Activated gamma-delta T cell treated with Interleukin-2 at 50 U/mL for 16 hours (primary cell): ENCODE data around the gene PRAMEF13.
"Not testable (repeated sequence)": the region's sequence is repeated elsewhere in the genome, so short reads cannot be mapped to it uniquely, and the experiment has no call there.

Experiments
- DNase-seq: peaks from one replicate; pipeline ENCODE4 v3.0.0-alpha.2; 2020

Gene PRAMEF13, protein sequence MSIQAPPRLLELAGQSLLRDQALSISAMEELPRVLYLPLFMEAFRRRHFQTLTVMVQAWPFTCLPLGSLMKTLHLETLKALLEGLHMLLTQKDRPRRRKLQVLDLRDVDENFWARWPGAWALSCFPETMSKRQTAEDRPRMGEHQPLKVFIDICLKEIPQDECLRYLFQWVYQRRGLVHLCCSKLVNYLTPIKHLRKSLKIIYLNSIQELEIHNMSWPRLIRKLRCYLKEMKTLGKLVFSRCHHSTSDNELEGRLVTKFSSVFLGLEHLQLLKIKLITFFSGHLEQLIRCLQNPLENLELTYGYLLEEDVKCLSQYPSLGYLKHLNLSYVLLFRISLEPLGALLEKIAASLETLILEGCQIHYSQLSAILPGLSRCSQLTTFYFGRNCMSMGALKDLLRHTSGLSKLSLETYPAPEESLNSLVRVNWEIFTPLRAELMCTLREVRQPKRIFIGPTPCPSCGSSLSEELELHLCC

DNA sequence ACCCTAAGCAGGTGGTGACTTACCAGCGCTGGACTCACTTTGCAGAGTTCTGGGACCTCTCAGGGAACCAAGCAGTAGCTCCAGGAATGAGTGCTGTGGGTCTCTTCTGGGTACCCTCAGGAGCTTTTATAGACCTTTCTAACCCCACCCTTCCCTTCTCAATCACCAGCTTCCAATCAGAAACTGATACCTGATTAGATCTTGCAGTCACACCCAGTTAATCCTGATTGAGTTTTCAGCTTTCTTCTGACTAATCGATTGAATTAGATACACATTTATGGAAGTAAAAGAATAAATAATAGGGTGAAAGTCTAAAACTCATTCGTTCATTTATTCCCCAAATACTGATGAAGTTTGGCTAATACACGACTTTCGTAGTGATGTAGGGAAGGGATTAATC lies at the start of gene PRAMEF13:
Gene PRAMEF13, minus strand, starts transcription at position 101 of the 400 bp plus-strand sequence. CDS start 1,820 bp downstream, outside the sequence.
- not testable (repeated sequence) for DNase-seq

DNA sequence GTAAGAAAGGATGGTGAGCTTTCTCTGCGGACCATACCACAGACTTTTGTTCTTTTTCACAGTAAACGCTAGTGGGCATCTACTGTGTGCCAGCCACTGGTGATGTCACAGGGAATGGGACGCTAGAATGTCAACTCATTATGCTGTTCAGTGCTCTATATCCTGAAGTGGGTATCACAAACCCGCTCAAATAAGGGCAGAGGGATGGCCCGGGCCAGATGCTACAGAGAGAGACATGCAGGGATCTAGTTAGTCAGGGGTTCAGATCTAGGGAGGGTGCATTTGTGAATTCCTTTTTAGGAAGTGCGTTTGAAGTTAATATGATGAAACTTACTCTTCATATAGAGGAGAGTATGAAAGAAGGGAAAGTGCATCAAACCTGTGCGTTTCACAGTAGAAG lies 45.9 kb upstream of the PRAMEF13 start:
- not testable (repeated sequence) for DNase-seq

DNA sequence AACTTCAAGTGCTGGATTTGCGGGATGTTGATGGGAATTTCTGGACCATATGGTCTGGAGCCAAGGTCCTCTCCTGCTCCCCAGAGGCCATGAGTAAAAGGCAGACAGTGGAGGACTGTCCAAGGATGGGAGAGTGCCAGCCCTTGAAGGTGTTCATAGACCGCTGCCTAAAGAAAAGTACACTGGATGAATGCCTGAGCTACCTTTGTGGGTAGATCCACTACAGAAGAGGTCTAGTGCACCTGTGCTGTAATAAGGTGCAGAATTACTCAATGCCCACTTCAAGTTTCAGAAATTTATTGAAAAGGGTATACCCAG lies 45.3 kb upstream of the PRAMEF13 start:
- DNase-seq: not testable (repeated sequence)

DNA sequence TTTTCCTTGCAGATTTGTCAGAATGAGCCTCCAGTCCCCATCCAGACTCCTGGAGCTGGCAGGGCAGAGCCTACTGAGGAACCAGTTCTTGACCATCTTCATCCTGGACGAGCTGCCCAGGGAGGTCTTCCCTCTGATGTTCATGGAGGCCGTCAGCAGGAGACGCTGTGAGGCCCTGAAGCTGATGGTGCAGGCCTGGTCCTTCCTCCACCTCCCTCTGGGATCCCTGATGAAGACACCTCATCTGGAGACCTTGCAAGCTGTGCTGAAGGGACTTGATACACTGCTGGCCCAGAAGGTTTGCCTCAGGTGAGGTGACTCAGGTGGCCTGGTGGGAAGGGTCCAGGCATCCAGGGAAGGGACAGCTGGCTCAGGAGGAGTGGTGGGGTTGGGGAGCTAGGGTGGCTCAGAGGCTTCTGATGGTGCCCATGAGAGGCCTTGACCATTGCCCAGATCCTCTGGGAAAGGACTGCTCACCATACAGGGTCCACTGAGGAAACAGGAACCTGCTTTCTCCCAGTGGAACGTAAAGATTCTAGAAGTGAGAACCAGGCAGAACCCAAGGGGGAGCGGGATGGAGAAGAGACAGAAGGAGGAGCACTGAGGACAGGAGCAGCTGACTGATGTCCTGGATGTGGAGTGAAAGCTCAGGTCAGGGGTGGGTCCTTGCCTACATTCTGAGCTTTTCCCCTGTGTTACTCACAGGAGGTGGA lies 44.8 kb upstream of the PRAMEF13 start:
- DNase-seq: not testable (repeated sequence)

DNA sequence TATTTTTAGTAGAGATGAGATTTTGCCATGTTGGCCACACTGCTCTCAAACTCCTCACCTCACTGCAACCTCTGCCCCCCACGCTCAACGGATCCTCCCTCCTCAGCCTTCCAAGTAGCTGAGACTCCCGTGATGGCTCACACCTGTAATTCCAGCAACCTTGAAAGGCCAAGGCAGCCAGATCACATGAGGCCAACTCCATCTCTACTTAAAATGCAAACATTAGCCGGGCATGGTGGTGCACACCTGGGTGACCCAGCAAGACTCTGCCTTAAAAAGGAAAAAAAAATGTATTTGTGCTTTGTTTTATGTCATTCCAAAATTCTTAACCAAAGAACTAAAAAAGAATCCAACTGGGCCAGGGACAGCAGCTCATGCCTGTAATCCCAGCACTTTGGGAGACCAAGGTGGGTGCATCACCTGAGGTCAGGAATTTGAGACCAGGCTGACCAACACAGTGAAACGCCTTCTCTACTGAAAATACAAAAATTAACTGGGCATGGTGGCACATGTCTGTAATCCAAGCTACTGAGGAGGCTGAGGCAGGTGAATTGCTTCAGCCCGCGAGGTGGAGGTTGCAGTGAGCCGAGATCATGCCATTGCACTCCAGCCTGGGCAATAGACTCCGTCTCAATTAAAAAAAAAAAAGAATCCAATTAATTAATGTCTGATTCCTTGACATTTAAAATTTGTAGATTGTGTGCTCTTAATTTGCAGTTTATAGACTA lies 42.5 kb upstream of the PRAMEF13 start:
- DNase-seq: not testable (repeated sequence)

DNA sequence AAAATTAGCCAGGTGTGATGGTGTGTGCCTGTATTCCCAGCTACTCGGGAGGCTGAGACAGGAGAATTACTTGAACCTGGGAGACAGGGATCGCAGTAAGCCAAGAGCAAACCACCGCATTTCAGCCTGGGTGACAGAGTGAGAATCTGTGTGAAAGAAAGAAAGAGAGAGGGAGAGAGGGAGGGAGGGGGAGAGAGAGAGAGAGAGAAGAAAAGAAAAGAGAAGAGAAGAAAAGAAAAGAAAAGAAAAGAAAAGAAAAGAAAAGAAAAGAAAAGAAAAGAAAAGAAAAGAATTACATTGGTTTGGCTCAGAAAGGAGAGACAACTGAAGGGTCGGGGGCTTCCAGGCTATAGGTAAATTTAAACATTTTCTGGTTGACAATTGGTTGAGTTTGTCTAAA lies 38.4 kb upstream of the PRAMEF13 start:
- DNase-seq: not testable (repeated sequence)

DNA sequence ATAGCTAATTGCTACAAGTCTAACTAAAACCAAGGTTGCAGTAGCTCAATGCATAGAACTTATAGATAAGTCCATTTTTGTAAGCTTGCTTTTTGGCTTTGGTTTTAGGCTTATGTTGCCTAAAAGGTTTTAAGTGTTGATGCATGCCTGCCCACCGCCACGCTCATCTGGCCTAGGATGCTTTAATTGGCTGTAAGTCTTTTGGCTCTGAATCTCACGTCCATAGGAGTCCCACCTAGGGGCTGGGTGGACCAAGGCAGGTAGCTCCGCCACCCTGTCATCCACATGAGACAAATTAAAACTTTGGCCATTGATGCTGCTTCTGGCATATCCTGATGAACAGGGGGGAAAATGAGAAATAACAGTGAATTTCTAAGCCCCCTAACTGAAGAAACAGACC lies 36.4 kb upstream of the PRAMEF13 start:
- not testable (repeated sequence) for DNase-seq

DNA sequence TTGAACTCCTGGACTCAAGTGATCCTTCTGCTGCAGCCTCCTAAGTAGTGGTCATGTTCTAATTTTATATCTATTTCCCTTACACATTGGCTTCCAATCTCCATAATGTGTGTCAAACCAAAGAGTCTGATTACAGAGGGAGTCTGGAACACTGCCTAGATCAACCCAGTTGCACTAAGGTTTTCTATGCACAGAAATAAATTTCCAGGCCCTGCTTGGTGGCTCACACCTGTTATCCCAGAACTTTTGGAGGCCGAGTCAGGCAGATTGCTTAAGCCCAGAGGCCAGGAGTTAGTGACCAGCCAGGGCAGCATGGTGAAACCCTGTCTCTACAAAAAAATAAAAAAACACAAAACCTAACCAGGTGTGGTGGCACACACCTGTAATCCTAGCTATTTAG lies 32.8 kb upstream of the PRAMEF13 start:
- not testable (repeated sequence) for DNase-seq

DNA sequence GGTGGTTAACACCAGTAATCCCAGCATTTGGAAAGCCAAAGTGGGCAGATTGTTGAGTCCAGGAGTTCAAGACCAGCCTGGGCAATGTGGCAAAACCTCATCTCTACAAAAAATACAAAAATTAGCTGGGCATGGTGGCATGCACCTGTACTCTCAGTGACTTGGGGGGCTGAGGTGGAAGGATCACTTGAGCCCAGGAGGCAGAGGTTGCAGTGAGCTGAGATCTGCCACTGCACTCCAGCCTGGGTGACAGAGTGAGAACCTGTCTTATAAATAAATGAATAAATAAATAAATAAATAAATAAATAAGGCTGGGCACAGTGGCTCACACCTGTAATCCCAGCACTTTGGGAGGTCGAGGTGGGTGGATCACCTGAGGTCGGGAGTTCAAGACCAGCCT lies 30.8 kb upstream of the PRAMEF13 start:
- DNase-seq: not testable (repeated sequence)

DNA sequence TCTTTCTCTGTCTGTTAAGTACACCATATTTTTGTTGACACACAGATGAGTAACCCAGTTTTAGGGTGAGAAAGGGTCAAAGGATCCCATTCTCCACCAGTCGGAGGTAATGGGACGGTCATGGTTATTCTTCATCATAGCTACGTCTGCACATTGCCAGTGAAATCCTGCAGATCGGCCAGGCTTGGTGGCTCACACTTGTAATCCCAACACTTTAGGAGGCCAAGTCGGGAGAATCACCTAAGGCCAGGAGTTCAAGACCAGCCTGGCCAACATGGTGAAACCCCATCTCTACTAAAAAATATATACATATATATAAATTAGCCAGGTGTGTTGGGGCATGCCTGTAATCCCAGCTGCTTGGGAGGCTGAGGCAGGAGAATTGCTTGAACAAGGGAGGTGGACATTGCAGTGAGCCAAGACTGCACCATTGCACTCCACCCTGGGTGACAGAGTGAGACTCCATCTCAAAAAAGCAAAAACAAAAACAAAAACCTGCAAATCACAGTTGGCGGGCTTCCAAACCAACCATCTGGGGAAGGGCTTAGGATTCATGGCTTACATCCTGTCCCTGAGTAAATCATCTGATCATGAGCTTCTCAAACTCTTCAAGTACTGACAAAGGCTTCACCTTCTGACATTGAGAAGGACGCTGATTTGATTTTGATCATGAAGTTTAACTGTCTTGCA lies 30.0 kb upstream of the PRAMEF13 start:
- DNase-seq: not testable (repeated sequence)

DNA sequence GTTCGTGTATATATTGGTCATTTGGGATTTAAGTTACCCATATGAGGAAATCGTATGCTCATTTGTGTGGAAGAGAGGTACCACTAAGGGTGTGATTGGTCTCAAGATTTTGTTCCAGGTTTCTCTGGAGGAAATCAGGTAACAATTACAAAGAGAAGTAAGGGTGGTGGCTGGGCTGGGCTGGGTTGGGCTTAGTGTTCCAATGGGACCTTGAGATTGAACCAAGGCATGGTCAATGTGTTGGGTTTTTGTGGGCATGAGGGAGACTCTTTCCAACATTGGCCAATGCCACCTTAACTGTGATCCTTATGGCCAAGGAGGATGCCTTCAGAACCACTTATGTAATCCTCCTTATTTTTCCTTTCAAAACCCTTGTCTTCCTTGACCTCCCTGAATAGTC lies 29.4 kb upstream of the PRAMEF13 start:
- DNase-seq: not testable (repeated sequence)

DNA sequence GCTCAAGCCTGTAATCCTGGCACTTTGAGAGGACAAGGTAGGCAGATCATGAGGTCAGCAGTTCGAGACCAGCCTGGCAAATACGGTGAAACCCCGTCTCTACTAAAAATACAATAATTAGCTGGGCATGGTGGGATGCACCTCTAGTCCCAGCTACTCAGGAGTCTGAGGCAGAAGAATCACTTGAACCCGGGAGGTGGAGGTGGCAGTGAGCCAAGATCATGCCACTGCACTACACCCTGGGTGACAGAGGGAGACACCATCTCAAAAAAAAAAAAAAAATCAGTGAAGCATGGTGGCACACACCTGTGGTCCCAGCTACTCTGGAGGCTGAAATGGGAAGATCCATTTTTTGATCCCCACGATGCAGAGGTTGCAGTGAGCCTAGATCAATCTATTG lies 28.9 kb upstream of the PRAMEF13 start:
- DNase-seq: not testable (repeated sequence)

DNA sequence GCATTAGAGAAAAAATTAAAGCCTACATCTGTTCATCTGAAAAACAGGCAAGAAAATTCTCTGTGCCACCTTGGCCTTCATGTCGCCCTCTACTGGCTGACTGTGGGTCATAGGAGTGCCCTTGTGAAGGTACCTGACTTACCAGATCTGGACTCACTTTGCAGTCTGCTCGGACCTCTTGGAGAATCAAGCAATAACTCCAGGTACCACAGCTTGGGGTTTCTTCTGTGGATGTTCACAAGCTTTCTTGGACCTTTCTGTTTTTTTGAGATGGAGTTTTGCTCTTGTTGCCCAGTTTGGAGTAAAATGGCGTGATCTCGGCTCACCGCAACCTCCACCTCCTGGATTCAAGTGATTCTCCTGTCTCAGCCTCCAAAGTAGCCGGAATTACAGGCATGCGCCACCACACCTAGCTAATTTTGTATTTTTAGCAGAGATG lies 27.2 kb upstream of the PRAMEF13 start:
- DNase-seq: no peak

DNA sequence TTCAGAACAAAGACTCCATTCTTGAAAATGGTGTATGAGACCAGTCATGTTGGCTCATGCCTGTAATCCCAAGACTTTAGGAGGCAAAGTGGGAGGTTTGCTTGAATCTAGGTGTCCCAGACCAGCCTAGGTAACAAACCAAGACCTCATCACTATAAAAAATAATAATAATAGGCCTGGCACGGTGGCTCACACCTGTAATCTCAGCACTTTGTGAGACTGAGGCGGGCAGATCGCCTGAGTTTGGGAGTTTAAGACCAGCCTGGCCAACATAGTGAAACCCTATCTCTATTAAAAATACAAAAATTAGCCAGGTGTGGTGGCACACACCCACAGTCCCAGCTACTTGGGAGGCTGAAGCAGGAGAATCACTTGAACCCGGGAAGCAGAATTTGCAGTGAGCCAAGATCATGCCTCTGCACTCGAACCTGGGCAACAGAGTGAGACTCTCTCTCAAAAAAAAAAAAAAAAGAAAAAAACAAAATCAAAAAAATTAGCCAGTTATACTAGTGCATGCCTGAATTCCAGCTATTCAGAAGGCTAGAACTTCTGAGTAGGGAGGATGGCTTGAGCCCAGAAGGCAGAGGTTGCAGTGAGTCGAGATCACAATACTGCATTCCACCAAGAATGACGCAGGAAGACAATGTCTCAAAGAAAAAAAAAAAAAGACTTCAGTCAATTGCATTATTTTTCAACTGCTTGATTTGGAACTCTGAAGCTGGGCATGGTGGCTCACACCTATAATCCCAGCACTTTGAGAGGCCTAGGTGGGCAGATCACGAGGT lies 26.3 kb upstream of the PRAMEF13 start:
- not testable (repeated sequence) for DNase-seq

DNA sequence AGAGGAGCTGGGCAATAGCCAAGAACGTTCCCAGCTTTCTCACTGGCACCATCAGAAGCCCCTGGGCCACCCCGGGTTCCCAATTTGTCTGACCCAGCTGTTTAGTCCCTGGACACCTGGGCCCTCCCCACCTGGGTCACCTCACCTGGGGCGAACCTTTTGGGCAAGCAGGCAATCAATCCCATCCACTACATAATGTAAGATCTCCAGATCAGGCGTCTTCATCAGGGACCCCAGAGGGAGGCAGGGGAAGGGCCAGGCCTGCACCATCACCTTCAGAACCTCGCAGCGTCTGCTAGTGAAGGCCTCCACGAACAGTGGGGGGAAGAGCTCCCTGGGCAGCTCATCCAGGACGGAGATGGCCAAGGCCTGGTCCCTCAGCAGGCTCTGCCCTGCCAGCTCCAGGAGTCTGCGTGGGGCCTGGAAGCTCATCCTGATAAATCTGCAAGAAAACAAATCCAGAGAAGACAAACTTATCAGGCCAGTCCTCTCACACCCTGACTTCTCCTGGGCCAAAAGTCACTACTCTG lies 24.5 kb upstream of the PRAMEF13 start, which contains the start of gene PRAMEF18:
Gene PRAMEF18, minus strand, starts transcription at position 480 of the 530 bp plus-strand sequence. Its CDS starts 48 bp downstream, at position 432.
- not testable (repeated sequence) for DNase-seq

DNA sequence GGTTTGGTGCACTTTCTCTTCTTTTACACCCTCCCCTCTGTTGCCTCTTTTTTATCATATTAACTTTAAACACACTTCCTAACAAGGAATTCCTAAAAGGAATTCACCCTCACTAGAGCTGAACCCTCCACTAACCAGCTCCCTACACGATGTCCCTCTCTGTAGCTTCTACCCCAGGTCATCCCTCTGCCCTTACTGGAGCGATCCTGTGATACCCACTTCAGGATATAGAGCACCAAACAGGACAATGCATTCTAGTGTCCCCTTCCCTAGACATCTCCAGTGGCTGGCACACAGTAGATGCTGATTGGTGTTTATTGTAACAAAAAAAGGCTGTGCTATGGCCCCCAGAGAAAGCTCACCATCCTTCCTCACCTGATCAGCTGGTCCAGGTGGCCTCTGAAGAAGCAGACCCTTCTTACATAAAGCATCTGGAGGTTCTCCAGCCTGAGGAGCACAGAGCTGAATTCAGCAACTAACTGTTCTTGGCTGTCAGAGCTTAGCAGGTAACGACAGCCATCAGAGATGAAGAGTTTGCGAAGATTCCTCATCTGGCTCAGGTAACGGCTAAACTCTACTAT lies 23.4 kb upstream of the PRAMEF13 start:
- no peak for DNase-seq

DNA sequence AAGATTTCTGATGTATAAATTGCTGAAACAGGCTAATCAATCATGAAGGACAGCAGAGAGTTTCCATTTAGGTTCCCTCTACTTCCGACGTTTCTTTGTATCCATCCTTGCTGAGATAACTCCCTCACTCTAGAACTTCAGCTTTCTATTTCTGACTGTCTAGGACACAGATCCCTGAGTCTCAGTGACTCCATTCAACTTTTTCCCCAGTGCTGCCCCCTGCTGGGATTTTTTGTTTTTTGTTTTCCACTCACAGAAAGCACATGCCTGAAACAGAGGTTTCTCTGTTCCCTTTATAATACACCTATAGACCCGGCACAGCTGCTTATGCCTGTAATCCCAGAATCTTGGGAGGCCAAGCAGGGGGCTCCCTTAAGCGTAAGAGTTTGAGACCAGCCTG lies 21.6 kb upstream of the PRAMEF13 start:
- DNase-seq: not testable (repeated sequence)

DNA sequence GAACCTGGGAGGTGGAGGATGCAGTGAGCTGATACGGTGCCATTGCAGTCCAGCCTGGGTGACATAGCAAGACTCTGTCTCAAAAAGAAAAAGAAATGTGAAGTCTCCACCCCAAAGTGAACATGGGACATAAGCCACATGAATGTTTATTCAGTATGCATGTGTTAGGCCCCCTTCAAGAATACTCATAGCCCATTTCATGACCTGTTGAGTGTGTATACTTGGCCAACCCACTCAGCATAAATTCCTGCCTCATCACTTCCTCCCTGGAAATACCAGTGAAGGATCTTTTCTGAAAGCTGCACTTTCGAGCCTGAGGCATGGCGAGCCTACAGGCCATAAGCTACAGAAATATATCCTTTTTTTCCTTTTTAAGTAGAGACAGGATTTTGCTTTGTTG lies 18.0 kb upstream of the PRAMEF13 start:
- DNase-seq: not testable (repeated sequence)

DNA sequence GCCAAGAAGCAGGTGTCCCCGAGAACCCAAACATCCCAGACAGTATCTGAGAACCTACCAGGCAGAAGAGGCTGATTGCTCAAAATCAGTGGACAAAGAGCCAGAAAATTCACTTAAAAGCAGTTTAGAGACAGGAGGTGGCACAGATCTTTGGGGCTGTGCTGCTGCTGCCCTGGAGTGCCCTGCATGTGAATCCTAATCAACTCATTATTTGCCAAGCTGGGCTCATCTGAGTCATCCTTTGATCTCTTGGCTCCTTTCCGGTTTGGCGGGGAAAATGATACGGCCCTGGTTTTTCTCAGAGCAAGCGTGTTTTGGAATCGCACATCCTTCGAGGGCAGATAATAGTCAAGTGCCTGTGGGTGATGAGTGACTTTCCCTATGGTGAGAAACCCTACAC lies 15.4 kb upstream of the PRAMEF13 start:
- not testable (repeated sequence) for DNase-seq

DNA sequence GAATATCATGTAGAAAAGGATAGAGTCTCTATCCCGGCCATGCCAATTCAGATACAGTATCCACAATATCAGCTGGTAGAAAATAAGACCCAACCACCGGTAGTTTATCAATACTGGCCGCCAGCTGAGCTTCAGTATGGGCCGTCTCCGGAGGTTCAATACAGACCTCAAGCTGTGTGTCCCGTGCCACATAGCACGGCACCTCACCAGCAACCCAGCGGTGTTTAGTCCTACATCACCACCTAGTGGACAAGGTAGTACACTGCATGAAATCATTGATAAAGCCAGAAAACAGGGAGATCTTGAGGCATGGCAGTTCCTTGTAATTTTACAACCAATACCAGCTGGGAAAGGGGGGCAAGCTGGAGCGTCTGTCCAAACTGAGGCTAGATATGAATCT lies 7.5 kb upstream of the PRAMEF13 start:
- DNase-seq: not testable (repeated sequence)

DNA sequence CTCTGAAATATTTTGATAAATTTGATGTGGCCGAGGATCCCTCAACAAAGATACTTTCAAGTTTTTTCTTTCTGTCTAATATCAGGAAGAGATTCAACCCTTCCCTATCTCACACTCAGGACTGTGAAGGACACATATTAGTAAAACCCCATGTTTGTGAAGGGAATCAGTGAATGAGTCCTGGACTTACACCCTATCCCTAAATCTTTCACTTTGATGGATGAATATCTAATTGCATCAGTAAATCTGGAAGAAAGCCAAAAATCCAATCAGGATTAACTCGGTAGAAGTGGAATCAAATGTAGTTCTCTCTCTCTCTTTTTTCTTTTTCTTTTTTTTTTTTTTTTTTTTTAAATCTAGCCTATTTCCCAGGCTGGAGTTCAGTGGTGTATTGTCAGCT lies 29.7 kb downstream of the PRAMEF13 start, which contains the start of gene PRAMEF9:
Gene PRAMEF9, plus strand, starts transcription at position 301 of the 400 bp plus-strand sequence. CDS start 3,433 bp downstream, outside the sequence.
- DNase-seq: not testable (repeated sequence)
